Activated CD4-positive, alpha-beta T cell treated with anti-CD3 and anti-CD28 coated beads for 1 hour (primary cell): ENCODE results near the gene MYOM3.

Source experiments
- DNase-seq: peaks from one replicate; pipeline ENCODE4 v3.0.0-alpha.2; 2020

Gene MYOM3

GRCh38 chr1:24113641-24114033 is 1.7 kb upstream of the MYOM3 start:
- DNase-seq, result no peak

GRCh38 chr1:24111262-24111995 is 506 bp downstream of the MYOM3 start:
- no peak for DNase-seq

GRCh38 chr1:24110642-24111261 is 1.2 kb downstream of the MYOM3 start:
- no peak for DNase-seq

- no peak for DNase-seq
Measured at GRCh38 chr1:24109686-24110475, 2.1 kb downstream of the MYOM3 start.

GRCh38 chr1:24109166-24109483 is 2.8 kb downstream of the MYOM3 start:
- DNase-seq, result no peak

- DNase-seq, result no peak
Measured at GRCh38 chr1:24108334-24109165, 3.4 kb downstream of the MYOM3 start.

GRCh38 chr1:24107462-24108138 is 4.3 kb downstream of the MYOM3 start:
- no peak for DNase-seq

- no peak for DNase-seq
Measured at GRCh38 chr1:24105368-24106160, 6.4 kb downstream of the MYOM3 start.

GRCh38 chr1:24104854-24105253 is 7.1 kb downstream of the MYOM3 start:
- no peak for DNase-seq

GRCh38 chr1:24103879-24104278 is 8.1 kb downstream of the MYOM3 start:
- DNase-seq, result no peak

GRCh38 chr1:24103408-24103807 is 8.5 kb downstream of the MYOM3 start:
- no peak for DNase-seq

- DNase-seq, result no peak
Measured at GRCh38 chr1:24102961-24103360, 9.0 kb downstream of the MYOM3 start.

GRCh38 chr1:24101796-24102586 is 9.9 kb downstream of the MYOM3 start:
- no peak for DNase-seq

GRCh38 chr1:24100945-24101737 is 10.8 kb downstream of the MYOM3 start:
- no peak for DNase-seq

- DNase-seq, result no peak
Measured at GRCh38 chr1:24098943-24099638, 12.8 kb downstream of the MYOM3 start.

- no peak for DNase-seq
Measured at GRCh38 chr1:24098102-24098501, 13.8 kb downstream of the MYOM3 start.

GRCh38 chr1:24097663-24098062 is 14.3 kb downstream of the MYOM3 start:
- no peak for DNase-seq

- no peak for DNase-seq
Measured at GRCh38 chr1:24096739-24097103, 15.2 kb downstream of the MYOM3 start.

- DNase-seq, result no peak
Measured at GRCh38 chr1:24096009-24096738, 15.8 kb downstream of the MYOM3 start.
